ENCODE data around the gene FZD1.

GRCh38 chr7:91250706-91251105, 13.5 kb upstream of the FZD1 start:
- TF ChIP-seq, protein P1, sequence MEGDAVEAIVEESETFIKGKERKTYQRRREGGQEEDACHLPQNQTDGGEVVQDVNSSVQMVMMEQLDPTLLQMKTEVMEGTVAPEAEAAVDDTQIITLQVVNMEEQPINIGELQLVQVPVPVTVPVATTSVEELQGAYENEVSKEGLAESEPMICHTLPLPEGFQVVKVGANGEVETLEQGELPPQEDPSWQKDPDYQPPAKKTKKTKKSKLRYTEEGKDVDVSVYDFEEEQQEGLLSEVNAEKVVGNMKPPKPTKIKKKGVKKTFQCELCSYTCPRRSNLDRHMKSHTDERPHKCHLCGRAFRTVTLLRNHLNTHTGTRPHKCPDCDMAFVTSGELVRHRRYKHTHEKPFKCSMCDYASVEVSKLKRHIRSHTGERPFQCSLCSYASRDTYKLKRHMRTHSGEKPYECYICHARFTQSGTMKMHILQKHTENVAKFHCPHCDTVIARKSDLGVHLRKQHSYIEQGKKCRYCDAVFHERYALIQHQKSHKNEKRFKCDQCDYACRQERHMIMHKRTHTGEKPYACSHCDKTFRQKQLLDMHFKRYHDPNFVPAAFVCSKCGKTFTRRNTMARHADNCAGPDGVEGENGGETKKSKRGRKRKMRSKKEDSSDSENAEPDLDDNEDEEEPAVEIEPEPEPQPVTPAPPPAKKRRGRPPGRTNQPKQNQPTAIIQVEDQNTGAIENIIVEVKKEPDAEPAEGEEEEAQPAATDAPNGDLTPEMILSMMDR (conservative IDR thresholded peaks at IDR 0.05; ENCODE audit: low read depth in 2 of 2), result no peak
- no peak for TF ChIP-seq POLR2AphosphoS5 (IDR thresholded peaks at IDR 0.05; ENCODE audit: low read depth)
- no peak for TF ChIP-seq JUNB (IDR thresholded peaks at IDR 0.05; ENCODE audit: unreplicated experiment)
- TF ChIP-seq EZH2 (IDR thresholded peaks at IDR 0.05; ENCODE audit: low read depth, unreplicated experiment), result no peak
- TF ChIP-seq EZH2phosphoT487 (IDR thresholded peaks at IDR 0.05; ENCODE audit: unreplicated experiment), result no peak
